HG03432 (cell line): ENCODE measurements around the gene ARHGEF11.

Experiments used
- ATAC-seq: cut with Tn5 transposase; IDR thresholded peaks from one replicate; pipeline ENCODE4 v1.9.1; 2021; ENCODE audit warnings: mild to moderate bottlenecking, moderate library complexity; ENCODE audit not compliant: unreplicated experiment

ARHGEF11 gene

DNA sequence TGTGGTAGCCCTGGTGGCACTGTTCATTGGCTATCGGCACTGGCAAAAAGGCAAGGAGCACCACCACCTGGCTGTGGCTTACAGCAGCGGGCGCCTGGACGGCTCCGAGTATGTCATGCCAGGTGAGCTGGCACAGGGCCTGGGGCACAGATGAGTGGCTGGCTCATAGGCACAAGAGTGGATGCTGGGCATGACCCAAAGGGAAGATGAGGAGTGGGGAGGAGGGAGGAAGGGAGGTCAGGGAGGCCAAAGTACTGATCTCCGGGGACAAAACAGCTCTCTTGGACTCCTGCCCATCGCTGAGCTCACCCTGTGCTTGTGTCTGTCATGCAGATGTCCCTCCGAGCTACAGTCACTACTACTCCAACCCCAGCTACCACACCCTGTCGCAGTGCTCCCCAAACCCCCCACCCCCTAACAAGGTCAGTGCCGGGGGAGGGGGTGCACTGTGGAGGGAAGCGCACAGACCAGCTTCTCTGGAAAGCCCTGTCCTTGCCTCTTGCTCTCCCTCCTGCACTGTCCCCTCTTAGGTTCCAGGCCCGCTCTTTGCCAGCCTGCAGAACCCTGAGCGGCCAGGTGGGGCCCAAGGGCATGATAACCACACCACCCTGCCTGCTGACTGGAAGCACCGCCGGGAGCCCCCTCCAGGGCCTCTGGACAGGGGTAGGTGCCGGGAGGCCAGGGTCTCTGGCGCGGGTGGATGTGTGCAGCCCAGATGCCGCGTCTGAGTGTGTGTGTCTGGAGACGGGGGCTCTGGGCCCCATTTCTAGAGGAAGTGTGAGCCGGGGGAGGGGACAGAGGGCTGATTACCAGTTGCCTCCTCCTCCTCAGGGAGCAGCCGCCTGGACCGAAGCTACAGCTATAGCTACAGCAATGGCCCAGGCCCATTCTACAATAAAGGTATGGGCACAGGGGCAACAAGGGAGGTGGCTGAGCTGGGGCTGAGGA lies 132.4 kb downstream of the ARHGEF11 start:
- ATAC-seq: no peak

DNA sequence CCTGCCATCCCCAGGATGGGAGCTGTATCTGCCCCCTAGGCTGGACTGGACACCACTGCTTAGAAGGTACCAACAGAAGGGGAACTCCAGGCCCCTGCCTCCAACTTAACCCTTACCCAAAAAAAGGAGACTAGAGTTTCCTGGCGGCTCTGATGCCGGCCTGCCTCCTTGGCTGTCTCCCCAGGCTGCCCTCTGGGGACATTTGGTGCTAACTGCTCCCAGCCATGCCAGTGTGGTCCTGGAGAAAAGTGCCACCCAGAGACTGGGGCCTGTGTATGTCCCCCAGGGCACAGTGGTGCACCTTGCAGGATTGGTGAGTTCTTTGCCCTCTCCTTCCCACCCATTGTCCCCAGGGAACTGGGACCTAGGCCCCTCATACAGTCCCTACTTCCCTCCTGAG lies 133.2 kb downstream of the ARHGEF11 start:
- no peak for ATAC-seq

DNA sequence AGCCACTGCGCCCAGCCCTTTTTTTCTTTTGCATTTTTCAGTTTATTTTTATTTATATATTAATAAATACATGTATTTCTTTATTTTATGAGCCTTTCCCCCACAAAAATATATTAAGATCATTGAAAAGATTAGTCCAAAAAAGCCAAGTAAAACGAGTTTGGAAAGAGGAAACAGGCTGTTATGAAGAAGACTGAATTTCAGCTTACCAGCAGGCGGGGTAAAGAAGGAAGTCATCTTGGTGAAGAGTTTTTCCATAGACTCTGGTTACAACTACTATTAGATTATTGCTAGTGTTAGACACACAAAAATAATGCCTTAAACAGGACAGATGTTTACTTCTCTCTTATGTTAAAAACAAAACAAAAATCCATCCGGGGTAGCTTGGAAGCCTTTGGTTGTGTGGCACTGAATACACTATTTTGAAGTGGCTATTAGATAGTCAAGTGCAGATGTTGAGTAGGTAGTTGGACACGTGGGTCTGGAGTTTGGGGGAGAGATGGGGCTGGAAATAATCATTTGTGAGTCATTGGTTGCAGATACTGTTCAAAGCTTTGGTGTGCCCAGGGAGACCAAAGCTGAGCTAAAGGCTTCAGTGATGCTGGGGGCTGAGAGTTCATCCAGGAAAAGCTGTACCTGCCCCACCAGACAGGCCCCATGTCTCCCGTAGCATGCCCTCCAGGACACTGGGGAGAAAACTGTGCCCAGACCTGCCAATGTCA lies 133.8 kb downstream of the ARHGEF11 start:
- ATAC-seq: no peak

DNA sequence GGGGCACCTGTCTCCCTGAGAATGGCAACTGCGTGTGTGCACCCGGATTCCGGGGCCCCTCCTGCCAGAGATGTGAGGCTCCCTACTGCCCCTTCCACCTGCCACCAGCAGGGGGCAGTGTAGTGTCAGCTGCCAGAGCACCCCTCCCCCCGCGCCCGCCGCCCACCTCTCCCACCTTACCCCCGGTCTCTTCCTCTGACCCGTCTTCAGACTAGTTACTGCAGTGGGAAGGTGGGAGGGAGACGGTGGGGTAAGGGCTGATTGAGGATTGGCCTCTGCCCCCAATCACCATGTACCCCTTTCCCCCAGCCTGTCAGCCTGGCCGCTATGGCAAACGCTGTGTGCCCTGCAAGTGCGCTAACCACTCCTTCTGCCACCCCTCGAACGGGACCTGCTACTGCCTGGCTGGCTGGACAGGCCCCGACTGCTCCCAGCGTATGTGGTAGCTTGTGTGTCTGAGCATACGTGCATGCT lies 135.2 kb downstream of the ARHGEF11 start:
- no peak for ATAC-seq

DNA sequence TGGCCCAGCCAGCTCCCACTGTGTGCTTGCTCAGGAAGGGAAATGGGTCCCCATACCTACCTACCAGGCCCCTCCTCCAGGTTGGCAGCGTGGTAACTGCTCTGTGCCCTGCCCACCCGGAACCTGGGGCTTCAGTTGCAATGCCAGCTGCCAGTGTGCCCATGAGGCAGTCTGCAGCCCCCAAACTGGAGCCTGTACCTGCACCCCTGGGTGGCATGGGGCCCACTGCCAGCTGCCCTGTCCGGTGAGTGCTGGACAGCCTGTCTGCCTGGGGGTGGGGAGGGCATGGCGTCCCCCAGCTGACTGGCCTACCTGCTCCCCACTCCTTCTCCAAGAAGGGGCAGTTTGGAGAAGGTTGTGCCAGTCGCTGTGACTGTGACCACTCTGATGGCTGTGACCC lies 135.9 kb downstream of the ARHGEF11 start:
- ATAC-seq: no peak

DNA sequence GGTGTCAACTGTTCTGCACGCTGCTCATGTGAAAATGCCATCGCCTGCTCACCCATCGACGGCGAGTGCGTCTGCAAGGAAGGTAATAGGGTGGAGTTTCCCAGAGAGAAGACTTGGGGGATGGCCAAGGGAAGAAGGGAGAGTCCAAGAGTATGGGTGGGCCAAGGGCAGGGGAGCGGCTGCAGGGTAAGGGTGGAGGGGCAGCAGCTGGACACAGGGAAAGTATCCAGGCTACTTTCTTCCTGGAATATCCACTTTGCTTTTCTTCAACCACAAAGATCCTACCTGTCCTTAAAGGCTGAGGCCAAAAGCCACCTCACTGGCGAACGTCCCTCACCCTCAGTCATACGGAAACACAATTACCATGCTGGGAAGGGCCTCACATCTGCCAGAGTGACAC lies 136.6 kb downstream of the ARHGEF11 start:
- no peak for ATAC-seq

DNA sequence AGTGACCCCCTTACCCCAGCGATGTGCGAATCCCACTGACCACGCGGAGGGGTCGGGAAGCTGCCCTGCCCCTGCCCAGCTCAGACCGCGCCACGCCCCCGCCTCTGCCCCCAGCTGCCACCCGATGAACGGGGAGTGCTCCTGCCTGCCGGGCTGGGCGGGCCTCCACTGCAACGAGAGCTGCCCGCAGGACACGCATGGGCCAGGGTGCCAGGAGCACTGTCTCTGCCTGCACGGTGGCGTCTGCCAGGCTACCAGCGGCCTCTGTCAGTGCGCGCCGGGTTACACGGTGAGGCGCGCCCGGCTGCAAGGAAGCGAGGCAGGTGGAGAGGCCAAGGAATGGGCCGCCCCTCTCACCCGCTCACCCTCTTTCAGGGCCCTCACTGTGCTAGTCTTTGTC lies 137.0 kb downstream of the ARHGEF11 start:
- no peak for ATAC-seq

DNA sequence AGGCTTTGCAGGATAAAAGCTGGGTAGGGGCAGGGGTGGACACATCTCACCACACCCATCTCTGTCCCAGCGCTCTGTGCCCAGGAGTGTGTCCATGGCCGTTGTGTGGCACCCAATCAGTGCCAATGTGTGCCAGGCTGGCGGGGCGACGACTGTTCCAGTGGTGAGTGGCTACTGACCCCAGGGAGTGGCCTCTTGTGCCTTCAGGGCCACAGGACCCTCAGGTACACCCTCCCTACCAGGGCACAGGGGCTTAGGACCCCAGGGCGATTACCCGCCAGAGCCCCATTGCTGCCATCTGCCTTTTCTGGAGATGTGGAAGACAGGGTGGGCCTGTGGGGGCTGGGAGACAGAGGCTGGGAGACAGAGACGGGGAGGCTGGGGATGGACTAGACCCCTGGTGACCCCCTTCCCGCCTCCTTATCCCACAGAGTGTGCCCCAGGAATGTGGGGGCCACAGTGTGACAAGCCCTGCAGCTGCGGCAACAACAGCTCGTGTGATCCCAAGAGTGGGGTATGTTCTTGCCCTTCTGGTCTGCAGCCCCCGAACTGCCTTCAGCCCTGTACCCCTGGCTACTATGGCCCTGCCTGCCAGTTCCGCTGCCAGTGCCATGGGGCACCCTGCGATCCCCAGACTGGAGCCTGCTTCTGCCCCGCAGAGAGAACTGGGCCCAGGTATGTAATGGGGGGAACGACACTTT lies 139.2 kb downstream of the ARHGEF11 start:
- no peak for ATAC-seq

DNA sequence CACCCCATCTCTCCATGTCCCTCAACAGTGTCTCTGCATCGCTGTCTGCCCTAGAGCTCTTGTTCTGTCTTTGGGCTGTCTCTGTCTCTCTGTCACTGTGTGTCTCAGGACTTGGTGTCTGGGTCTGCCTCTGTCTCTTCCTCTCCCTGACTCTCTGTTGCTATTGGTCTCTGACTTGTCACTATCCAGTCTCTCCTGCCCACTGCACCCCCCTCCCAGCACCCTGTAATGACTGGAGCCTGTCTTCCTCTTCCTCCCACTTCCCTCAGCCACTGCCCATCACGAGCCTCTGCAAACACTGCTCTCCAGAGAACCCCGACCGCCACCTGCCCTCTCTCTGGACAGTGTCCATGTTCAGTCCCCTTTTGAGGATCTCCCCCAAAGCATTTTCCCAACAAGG lies 139.9 kb downstream of the ARHGEF11 start:
- ATAC-seq: no peak

DNA sequence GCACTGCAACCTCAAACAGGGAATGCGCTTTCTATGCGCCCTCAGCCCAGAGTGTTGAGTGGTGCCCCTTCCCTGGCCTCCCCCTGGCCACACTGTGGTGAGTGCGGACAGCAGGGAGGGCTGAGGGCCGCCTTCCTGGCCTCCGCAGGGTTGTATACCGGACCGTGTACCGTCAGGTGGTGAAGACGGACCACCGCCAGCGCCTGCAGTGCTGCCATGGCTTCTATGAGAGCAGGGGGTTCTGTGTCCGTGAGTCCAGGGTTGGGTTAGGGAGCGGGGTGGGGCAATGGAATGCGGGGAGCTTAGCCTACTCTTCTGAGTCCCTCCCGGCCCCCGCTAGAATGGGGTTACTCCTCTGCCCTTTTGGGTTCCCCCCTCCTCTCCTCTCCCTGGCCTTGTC lies 140.4 kb downstream of the ARHGEF11 start:
- no peak for ATAC-seq

DNA sequence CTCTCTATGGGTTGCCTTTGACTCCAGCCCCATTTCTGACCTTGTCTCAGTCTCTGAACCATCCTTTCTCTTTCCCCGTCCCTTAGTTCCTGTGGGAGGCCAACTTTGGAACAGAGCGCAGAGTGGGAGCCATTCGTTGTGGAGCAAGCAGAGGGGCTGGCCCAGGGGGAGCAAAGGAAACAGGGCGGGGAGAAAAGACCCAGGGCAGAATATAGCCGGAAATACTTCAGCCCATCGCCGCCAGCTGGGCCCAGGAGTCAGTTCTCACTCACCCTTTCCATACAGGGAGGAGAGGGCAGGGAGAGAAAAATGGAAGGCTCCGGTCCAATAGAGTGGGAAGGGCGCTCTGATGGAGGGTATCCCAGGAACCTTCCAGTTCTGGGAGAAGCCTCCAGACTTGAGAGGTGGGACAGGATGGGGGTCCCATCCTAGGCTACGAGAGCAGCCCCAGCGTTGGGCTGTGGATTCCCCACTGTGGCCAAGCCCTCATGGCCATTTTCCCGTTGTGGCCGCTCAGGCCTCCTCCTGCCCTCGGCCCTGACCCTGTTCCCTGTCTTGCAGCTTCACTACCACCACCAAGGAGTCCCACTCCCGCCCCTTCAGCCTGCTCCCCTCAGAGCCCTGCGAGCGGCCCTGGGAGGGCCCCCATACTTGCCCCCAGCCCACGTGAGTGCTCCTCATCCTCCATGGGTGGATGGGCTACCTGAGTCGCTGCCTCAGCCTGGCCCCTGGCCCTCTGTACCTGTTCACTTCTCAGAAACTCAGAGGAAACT lies 141.2 kb downstream of the ARHGEF11 start:
- ATAC-seq: no peak

DNA sequence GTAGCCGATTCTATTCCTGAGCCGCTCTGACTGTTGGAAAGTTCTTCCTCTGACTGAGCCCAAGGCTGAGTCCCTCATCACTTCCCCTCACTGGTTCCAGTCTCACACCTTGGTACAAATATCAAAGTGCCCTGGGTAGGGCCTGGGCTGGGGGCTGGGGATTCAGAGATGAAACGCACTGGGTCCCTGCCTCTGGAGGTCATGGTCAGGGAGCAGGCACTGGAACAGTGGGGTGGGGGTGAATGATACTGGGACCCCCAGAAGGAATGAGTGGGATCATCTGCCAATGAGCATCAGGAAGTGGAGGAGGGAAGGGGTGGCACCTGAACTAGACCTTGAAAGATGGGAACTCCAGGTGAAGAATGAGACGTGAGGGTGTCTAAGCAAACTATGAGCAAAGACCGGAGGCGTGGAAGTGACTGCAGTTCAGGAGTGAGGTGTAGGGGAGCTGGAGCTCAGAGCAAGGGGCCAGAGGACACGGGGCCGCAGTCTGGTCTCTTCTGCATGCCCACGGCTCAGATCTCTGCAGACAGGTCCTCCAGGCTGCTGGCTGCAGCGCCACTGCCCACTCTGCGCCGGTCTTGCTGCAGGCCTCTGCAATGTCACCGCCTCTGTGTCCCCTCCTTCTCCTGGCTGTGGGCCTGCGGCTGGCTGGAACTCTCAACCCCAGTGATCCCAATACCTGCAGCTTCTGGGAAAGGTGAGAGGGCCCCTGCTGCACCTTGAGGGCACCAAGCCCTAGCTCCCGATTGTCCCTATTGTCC lies 142.0 kb downstream of the ARHGEF11 start:
- ATAC-seq: no peak

DNA sequence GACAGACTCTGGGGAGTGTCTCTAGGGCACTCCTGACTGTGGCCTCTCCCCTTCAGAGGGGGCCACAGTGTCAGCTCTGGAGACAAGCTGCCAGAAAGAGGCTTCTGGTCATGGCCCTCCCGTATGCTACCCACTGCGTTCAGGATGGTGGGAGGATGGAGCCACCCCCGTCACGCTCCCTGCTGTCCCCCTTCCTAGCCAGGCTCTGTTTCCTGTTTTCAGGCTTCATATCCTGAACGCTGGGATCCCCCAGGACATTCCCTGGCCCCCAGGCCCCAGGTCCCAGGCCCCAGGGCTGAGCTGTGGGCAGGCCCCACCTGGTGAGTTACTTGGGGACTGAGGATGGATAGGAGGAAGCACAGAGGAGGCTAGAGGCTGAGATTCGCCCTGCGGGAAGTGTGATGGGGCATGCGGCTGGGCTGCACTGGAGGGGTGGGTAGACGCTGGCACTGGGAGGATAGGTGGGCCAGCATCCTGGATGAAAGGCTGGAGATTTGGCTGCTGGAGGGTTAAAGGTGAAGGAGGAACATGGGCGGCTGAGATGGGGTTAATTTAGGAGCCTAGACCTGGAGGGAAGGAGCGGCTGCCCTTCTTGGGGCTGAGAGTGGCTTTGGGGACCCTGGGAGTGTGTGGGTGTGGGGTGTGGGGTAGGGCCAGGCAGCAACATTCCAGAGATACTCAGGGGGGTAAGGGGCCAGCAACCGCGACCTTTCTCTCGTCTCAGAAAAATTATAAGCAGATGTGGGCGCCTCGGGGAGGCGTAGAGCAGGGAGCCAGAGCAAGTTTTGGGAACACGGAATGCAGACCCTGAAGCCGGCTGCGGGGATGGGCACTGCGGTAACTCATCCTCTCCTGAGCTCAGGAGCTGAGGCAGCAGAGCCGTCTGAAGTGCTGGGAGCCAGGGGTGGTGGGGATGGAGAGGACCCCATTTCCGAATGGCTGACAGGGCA lies 143.3 kb downstream of the ARHGEF11 start:
- no peak for ATAC-seq

DNA sequence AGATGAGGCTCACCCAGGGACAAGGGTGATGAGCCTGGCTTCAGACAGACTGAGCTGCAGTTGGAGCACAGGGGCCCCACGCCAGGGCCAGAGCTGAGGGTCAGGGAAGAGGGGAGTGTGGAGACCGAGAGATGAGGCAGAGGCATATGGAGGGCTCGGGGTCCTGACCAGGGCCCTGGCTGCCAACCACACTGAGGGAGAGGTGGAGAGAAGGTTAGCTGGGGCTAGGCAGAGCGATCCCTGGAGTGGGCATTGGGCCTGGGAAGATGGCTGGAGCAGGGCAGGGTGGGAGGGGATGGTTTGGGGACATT lies 144.0 kb downstream of the ARHGEF11 start:
- no peak for ATAC-seq

DNA sequence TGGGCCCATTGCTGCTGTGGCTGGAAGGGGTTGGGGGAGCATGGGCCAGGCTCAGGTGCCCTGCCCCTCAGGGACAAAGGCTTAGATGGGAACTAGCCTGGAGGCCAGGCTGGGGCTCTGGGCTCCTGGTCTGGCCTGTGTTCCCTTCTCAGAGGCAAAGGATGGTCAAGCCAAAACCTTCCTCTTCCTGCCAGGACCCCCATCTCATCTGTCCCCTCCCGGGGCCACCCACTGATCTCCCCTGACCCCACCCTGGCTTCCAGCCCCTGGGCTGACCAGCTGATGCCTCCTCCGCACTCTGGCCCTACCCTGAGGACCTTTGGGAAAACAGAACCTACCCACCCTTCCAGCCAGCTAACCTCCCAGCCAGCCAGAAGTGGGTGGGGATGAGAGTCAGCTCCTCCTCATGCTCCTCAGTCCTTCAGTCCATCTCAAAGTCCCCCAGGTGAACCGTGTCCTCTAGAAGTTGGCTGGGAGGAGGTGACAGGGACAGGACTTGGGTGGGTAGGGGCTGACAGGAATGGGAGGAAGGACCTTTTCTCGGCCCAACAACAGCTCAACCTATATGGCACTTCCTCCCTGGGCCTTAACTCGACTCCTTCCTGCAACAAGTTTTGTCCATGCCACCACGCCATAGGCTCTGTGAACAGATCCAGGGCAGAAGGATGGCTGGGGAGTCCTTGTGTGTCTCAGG lies 144.5 kb downstream of the ARHGEF11 start:
- ATAC-seq: no peak

DNA sequence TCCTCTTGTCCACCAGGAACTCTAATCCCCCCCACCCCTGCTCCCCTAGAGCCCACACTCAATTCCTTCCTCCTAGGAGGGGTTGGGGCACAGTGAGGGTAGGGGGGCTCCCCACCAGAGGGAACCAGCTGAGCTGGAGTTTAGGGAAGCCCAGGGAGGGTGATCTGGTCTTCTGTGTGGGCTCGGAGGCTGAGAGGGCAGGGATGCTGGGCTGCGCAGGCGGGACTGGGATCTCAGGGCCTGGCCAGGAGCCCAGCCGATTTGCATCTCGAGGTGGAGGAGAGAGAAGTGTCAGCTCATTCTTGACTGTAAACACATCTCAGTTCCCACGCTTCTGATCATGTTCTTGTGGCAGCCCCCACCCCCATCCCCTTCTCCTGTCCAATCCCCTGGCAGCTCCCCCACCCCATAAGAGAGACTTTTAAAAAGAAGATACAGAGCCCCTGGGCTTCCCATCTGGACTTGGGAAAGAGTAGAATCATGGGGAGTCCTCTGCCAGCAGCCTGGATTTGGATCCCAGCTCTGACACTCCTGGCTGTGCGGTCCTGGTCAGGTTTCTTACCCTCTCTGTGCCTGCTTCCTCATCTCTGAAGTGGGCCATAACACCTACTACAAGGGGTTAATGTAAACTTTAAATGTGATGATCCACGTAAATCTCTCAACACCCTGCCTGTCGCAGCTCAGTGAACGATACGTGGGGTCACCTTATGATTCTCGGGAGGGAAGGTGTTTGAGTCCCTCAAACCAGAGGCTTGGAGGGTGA lies 145.4 kb downstream of the ARHGEF11 start:
- ATAC-seq: no peak

DNA sequence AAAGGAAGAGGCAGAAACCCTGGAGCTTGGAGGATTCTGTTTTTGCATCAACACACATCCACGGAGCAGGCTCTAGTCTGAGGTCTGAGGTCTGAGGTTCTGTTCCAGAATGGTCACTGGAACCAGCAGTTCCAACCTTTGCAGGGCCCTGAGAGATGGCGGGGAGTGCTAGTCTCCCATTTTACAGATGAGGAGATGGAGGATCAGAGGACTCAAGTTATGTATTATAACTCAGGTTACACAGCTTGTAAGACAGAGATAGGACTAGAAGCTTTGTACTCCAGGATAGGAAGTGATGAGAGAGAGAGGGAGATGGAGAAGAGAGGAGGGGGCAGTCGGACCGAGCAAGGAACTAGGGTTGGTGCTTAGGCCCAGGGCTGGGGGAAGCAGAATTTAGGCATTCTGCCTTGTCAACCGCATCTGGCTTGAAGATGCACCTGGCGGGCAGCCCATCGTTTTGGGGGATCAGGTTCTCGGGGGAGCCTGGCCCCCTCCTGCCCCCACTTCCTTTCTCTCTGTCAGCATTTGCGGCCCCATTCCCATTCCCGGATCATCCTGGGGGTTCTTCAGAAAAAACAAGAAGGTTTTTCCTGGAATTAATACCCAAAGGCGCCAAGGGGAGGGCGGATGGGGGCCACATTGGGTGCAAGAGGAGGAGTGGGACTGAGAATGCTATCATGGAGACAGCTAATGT lies 146.4 kb downstream of the ARHGEF11 start:
- ATAC-seq: no peak
